Spleen (tissue), 7 donors: ENCODE data around the gene WDR47.
"Not testable (repeated sequence)": the region's sequence is repeated elsewhere in the genome, so short reads cannot be mapped to it uniquely, and the experiment has no call there.

Experiments used
- CTCF ChIP-seq, 11 experiments: fragments of 200-600 bp in 7 of 11; fragments of 450-650 bp in 4 of 11; sonication (generic) in 4 of 11; IDR thresholded peaks in 8 of 11; conservative IDR thresholded peaks in 3 of 11; 1 replicate in 7 of 11; 2 replicates in 4 of 11; pipeline versions ENCODE4 v1.4.0 to v1.8.0; 2016 to 2021; ENCODE audit warnings: antibody characterized with exemption in 11 of 11, inconsistent platforms in 4 of 11, mild to moderate bottlenecking in 1 of 11
- POLR2A ChIP-seq, 3 donors: fragments of 450-650 bp; IDR thresholded peaks; one replicate each; pipeline ENCODE4 v1.5.1; 2017; ENCODE audit warnings: antibody characterized with exemption in 3 of 3, mild to moderate bottlenecking in 1 of 3
- donor health status: DM: no; HTN: no; CAD: no; lungs with moderate emphysema.
- donor health status: DM: no; HTN: no; CAD: no.
- donor health status: DM: no; HTN: no; CAD: no.

GRCh38 chr1:109017719-109018118 lies 24.2 kb downstream of the WDR47 start:
- TF ChIP-seq POLR2A (IDR thresholded peaks at IDR 0.05); CTCF (IDR thresholded peaks at IDR 0.05 in 8 of 11, conservative IDR thresholded peaks at IDR 0.05 in 3 of 11): not testable (repeated sequence)
